Endodermal cell (in vitro differentiated cells): ENCODE results near the gene PCBP4. TPM values are rescaled to one million over a fixed set of nuclear protein-coding genes. Genes with fewer than 3 reads are reported as not detected.

Source experiments
- DNase-seq: peaks from one replicate; pipeline ENCODE4 v3.0.0-alpha.2; 2017
- H3K27ac ChIP-seq: 2 replicates; pipeline ENCODE4 v1.5.1; 2013; ENCODE audit warnings: mild to moderate bottlenecking, low read depth, low read length, moderate library complexity
- H3K27me3 ChIP-seq: 2 replicates; pipeline ENCODE4 v1.6.1; 2013; ENCODE audit warnings: mild to moderate bottlenecking, low read length, moderate library complexity; ENCODE audit not compliant: insufficient read depth, control insufficient read depth, poor library complexity, severe bottlenecking
- H3K36me3 ChIP-seq: 2 replicates; pipeline ENCODE4 v1.7.0; 2013; ENCODE audit warnings: mild to moderate bottlenecking, low read length, moderate library complexity; ENCODE audit not compliant: control insufficient read depth, insufficient read depth
- H3K4me1 ChIP-seq: one replicate; pipeline ENCODE4 v1.7.0; 2013; ENCODE audit warnings: low read length; ENCODE audit not compliant: control insufficient read depth, insufficient read depth
- H3K4me3 ChIP-seq: 2 replicates; pipeline ENCODE4 v1.5.1; 2013; ENCODE audit warnings: mild to moderate bottlenecking, low read length, moderate library complexity
- H3K9ac ChIP-seq: 2 replicates; pipeline ENCODE4 v1.6.1; 2013; ENCODE audit warnings: mild to moderate bottlenecking, low read length, moderate library complexity; ENCODE audit not compliant: poor library complexity, severe bottlenecking; ENCODE audit errors: extremely low read depth
- H3K9me3 ChIP-seq: 2 replicates; pipeline ENCODE4 v1.6.1; 2013; ENCODE audit warnings: mild to moderate bottlenecking, low read length, moderate library complexity; ENCODE audit not compliant: control insufficient read depth
- H3K27ac Mint-ChIP-seq: 2 replicates; pipeline ENCODE4 v1.8.0; 2020; ENCODE audit warnings: mixed read lengths
- H3K27me3 Mint-ChIP-seq: 2 replicates; pipeline ENCODE4 v1.8.0; 2021; ENCODE audit warnings: mild to moderate bottlenecking, mixed read lengths; ENCODE audit not compliant: insufficient read depth
- H3K36me3 Mint-ChIP-seq: 2 replicates; pipeline ENCODE4 v1.8.0; 2020; ENCODE audit warnings: low read depth, mixed read lengths
- H3K4me1 Mint-ChIP-seq: 2 replicates; pipeline ENCODE4 v1.8.0; 2020; ENCODE audit warnings: mixed read lengths
- H3K4me3 Mint-ChIP-seq: 2 replicates; pipeline ENCODE4 v1.8.0; 2020; ENCODE audit warnings: mild to moderate bottlenecking, moderate library complexity, mixed read lengths
- H3K9me3 Mint-ChIP-seq: 2 replicates; pipeline ENCODE4 v1.8.0; 2020; ENCODE audit warnings: mild to moderate bottlenecking, mixed read lengths
- WGBS, 2 experiments: methylation state at CpG; one replicate each; pipeline versions ENCODE4 v1.1.5 to v1.1.7; 2013; ENCODE audit warnings: missing lambda C conversion rate in 2 of 2, mixed read lengths in 1 of 2; ENCODE audit not compliant: insufficient coverage in 1 of 2, insufficient read length in 1 of 2; 5-methylcytosine and 5-hydroxymethylcytosine counted together
- total RNA-seq, 2 donors: library from RNA; stranded (reverse); fragmentation: NEBNext Ultra II Directional in 1 of 2; extraction: Animal tissue kit (Norgen Biotek cat#: 25700) in 1 of 2; gene quantifications; 2 replicates in 1 of 2; 3 replicates in 1 of 2; pipeline ENCODE4 v1.2.1, GENCODE V29; 2021
- TF ChIP-seq, protein P1 (sequence below): fragments of 200-600 bp; sonication (generic); conservative IDR thresholded peaks from 2 replicates; pipeline ENCODE4 v1.5.0; 2021; ENCODE audit warnings: antibody characterized with exemption, mild to moderate bottlenecking

Gene PCBP4
- total RNA-seq, 2 donors from 2014 or later = 54.1 to 68.1 TPM

- Mint-ChIP-seq H3K4me3 (no peak overlapping the region), H3K9me3 (no peaks in the 10 kb centered on the region), H3K27ac (no peak overlapping the region), H3K27me3 (peaks cover 11% of the 10 kb centered on the region), H3K36me3 (no peaks in the 10 kb centered on the region), H3K4me1 (peaks cover 18% of the 10 kb centered on the region)
- H3K4me1 ChIP-seq = peaks cover 6% of the 10 kb centered on the region
- H3K27me3 ChIP-seq = no peaks in the 10 kb centered on the region
- no peak overlapping the region for H3K27ac ChIP-seq
- TF ChIP-seq, protein P1, sequence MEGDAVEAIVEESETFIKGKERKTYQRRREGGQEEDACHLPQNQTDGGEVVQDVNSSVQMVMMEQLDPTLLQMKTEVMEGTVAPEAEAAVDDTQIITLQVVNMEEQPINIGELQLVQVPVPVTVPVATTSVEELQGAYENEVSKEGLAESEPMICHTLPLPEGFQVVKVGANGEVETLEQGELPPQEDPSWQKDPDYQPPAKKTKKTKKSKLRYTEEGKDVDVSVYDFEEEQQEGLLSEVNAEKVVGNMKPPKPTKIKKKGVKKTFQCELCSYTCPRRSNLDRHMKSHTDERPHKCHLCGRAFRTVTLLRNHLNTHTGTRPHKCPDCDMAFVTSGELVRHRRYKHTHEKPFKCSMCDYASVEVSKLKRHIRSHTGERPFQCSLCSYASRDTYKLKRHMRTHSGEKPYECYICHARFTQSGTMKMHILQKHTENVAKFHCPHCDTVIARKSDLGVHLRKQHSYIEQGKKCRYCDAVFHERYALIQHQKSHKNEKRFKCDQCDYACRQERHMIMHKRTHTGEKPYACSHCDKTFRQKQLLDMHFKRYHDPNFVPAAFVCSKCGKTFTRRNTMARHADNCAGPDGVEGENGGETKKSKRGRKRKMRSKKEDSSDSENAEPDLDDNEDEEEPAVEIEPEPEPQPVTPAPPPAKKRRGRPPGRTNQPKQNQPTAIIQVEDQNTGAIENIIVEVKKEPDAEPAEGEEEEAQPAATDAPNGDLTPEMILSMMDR = no peak
- 76% methylated on average over 4 of the region's 4 CpGs; no CpG with 5 or more reads in 1 of the 2 experiments for WGBS, 2 experiments
- H3K36me3 ChIP-seq = no peaks in the 10 kb centered on the region
- H3K9ac ChIP-seq = no peak overlapping the region
- no peaks in the 10 kb centered on the region for H3K9me3 ChIP-seq
- no peak for DNase-seq
- no peak overlapping the region for H3K4me3 ChIP-seq
Observed at GRCh38 chr3:52007291-52007690, 40.0 kb upstream of the PCBP4 start.

DNA sequence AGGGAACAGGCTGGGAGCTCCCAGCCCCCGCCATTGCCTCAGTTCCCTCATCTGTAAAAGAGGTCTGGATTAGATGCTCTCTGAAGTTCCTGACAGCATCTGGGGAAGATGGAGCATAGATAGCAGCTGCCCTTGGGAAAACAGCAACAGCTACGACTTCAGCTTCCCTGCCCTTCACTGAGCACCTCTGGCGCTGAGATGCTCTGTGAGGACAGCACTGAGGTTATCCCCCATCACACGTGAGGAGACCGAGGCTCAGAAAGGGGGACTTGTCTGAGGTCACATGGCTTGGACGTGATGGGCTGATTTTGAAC lies 39.5 kb upstream of the PCBP4 start:
- Histone ChIP-seq H3K9ac (no peak overlapping the region), H3K4me1 (peaks cover 6% of the 10 kb centered on the region), H3K9me3 (no peaks in the 10 kb centered on the region), H3K27me3 (no peaks in the 10 kb centered on the region), H3K36me3 (no peaks in the 10 kb centered on the region), H3K27ac (no peak overlapping the region), H3K4me3 (no peak overlapping the region)
- Mint-ChIP-seq H3K27ac (no peak overlapping the region), H3K4me1 (peaks cover 18% of the 10 kb centered on the region), H3K4me3 (no peak overlapping the region), H3K9me3 (no peaks in the 10 kb centered on the region), H3K36me3 (no peaks in the 10 kb centered on the region), H3K27me3 (peaks cover 15% of the 10 kb centered on the region)
- no peak for DNase-seq
- 91 to 95% methylated on average over 4 to 6 of the region's 6 CpGs for WGBS, 2 experiments
- TF ChIP-seq, protein P1 = no peak

DNA sequence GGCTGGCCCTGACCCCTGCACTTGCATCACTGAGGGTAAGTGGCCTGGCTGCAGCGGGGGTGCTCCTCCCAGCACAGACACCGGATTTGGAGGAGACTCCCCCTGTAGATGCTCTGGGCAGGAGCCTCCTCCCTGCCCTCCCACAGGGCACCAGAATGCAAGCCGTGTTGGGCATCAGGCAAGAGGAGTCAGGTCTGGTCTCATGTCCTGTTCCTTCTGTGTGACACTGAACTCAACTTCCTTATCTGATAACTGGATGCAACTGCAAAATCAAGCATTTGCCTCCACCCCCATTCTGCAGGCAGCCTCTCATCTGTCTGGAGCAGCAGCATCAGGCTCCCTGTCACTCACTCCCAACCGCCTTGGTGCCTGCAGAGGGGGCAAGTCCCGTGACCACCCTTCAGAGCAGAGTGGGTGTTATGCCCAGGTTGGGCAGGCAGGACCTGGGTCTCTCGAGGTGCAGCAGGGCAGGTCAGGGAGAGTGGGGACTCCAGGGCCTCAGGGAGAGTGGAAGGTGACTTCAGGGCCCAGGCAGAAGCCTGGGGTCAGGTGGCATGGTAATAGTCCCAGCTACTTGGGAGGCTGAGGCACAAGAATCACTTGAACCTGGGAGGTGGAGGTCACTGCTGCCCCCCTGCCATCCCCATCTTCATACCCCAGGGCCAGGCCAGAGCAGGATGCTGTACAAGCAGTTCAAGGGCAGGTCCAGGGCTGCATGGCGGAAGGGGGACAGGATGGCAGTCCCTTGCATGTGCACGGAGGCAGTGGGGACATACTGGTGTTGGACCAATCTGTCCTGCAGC lies 39.0 kb upstream of the PCBP4 start:
- H3K9me3 Mint-ChIP-seq = no peaks in the 10 kb centered on the region
- no peak overlapping the region for H3K4me3 ChIP-seq
- DNase-seq = no peak
- H3K4me3 Mint-ChIP-seq = no peak overlapping the region
- H3K27me3 ChIP-seq = no peaks in the 10 kb centered on the region
- peaks cover 6% of the 10 kb centered on the region for H3K4me1 ChIP-seq
- H3K4me1 Mint-ChIP-seq = peaks cover 18% of the 10 kb centered on the region
- H3K9me3 ChIP-seq = no peaks in the 10 kb centered on the region
- H3K9ac ChIP-seq = no peak overlapping the region
- TF ChIP-seq, protein P1 = no peak
- no peaks in the 10 kb centered on the region for H3K36me3 Mint-ChIP-seq
- H3K27ac ChIP-seq = no peak overlapping the region
- no peaks in the 10 kb centered on the region for H3K36me3 ChIP-seq
- H3K27me3 Mint-ChIP-seq = peaks cover 16% of the 10 kb centered on the region
- no peak overlapping the region for H3K27ac Mint-ChIP-seq
- WGBS, 2 experiments = 54 to 66% methylated on average over 7 to 8 of the region's 8 CpGs
